ENCODE results near the gene CEP68.

DNA sequence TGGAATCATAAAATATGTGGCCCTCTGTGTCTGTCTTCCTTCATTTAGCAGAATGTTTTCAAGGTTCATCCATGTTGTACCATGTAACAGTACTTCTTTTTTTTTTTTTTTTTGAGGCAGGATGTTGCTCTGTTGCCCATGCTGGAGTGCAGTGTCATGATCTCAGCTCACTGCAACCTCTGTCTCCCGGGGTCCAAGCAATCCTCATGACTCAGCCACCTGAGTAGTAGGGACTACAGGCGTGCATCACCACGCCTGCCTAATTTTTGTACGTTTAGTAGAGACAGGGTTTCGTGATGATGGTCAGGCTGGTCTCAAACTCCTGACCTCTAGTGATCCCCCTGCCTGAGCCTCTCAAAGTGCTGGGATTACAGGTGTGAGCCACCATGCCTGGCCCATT lies 42.5 kb downstream of the CEP68 start:
- no peak for TF ChIP-seq POLR2A (IDR thresholded peaks at IDR 0.05; ENCODE audit: low read depth, low read length)
- no peak for TF ChIP-seq POLR2AphosphoS5 (IDR thresholded peaks at IDR 0.05; ENCODE audit: low read depth, low read length)
- no peak for TF ChIP-seq PAX5 (IDR thresholded peaks at IDR 0.05; ENCODE audit: insufficient read depth, low read length, severe bottlenecking)
- no peak for TF ChIP-seq TAF1 (IDR thresholded peaks at IDR 0.05; ENCODE audit: low read depth, low read length)

Measured in GM12891 (cell line).